Activated T-helper 9 cell treated with anti-CD3 and anti-CD28 coated beads, Interleukin-2, amount 50 U/mL, for 16 hours (primary cell): ENCODE results near the gene RNF152.

ENCODE experiments used
- DNase-seq: peaks from one replicate; pipeline ENCODE4 v3.0.0-alpha.2; 2020; ENCODE audit warnings: low read depth

RNF152 gene

GRCh38 chr18:61853855-61854254, 39.0 kb downstream of the RNF152 start:
- DNase-seq, result no peak

- DNase-seq, result no peak
Observed at GRCh38 chr18:61852496-61852895, 40.3 kb downstream of the RNF152 start.

GRCh38 chr18:61851940-61852451, 40.8 kb downstream of the RNF152 start:
- no peak for DNase-seq

- no peak for DNase-seq
Observed at GRCh38 chr18:61851279-61851678, 41.5 kb downstream of the RNF152 start.

GRCh38 chr18:61850756-61851155, 42.1 kb downstream of the RNF152 start:
- no peak for DNase-seq

GRCh38 chr18:61847164-61847791, 45.5 kb downstream of the RNF152 start:
- no peak for DNase-seq

- DNase-seq, result no peak
Observed at GRCh38 chr18:61845197-61845596, 47.6 kb downstream of the RNF152 start.

GRCh38 chr18:61844726-61845125, 48.1 kb downstream of the RNF152 start:
- DNase-seq, result no peak

GRCh38 chr18:61842146-61842545, 50.7 kb downstream of the RNF152 start:
- no peak for DNase-seq

GRCh38 chr18:61841706-61842105, 51.1 kb downstream of the RNF152 start:
- DNase-seq, result no peak

GRCh38 chr18:61840324-61840723, 52.5 kb downstream of the RNF152 start:
- no peak for DNase-seq

- no peak for DNase-seq
Observed at GRCh38 chr18:61838521-61838920, 54.3 kb downstream of the RNF152 start.

GRCh38 chr18:61833978-61834377, 58.8 kb downstream of the RNF152 start:
- DNase-seq, result no peak

GRCh38 chr18:61833387-61833786, 59.4 kb downstream of the RNF152 start:
- no peak for DNase-seq

- DNase-seq, result no peak
Observed at GRCh38 chr18:61832858-61833257, 59.9 kb downstream of the RNF152 start.

GRCh38 chr18:61831071-61831470, 61.7 kb downstream of the RNF152 start:
- no peak for DNase-seq

- DNase-seq, result no peak
Observed at GRCh38 chr18:61829108-61829507, 63.7 kb downstream of the RNF152 start.

GRCh38 chr18:61827591-61827990, 65.2 kb downstream of the RNF152 start:
- no peak for DNase-seq

GRCh38 chr18:61825386-61825785, 67.4 kb downstream of the RNF152 start:
- DNase-seq, result no peak

GRCh38 chr18:61824733-61825363, 68.0 kb downstream of the RNF152 start:
- no peak for DNase-seq

- DNase-seq, result no peak
Observed at GRCh38 chr18:61823595-61823994, 69.2 kb downstream of the RNF152 start.

GRCh38 chr18:61822879-61823278, 69.9 kb downstream of the RNF152 start:
- DNase-seq, result no peak

- DNase-seq, result no peak
Observed at GRCh38 chr18:61821748-61822147, 71.1 kb downstream of the RNF152 start.

- no peak for DNase-seq
Observed at GRCh38 chr18:61820882-61821281, 71.9 kb downstream of the RNF152 start.
